ENCODE measurements around the gene USP38. TPM values are rescaled to one million over a fixed set of nuclear protein-coding genes. Genes with fewer than 3 reads are reported as not detected.

Gene USP38, protein sequence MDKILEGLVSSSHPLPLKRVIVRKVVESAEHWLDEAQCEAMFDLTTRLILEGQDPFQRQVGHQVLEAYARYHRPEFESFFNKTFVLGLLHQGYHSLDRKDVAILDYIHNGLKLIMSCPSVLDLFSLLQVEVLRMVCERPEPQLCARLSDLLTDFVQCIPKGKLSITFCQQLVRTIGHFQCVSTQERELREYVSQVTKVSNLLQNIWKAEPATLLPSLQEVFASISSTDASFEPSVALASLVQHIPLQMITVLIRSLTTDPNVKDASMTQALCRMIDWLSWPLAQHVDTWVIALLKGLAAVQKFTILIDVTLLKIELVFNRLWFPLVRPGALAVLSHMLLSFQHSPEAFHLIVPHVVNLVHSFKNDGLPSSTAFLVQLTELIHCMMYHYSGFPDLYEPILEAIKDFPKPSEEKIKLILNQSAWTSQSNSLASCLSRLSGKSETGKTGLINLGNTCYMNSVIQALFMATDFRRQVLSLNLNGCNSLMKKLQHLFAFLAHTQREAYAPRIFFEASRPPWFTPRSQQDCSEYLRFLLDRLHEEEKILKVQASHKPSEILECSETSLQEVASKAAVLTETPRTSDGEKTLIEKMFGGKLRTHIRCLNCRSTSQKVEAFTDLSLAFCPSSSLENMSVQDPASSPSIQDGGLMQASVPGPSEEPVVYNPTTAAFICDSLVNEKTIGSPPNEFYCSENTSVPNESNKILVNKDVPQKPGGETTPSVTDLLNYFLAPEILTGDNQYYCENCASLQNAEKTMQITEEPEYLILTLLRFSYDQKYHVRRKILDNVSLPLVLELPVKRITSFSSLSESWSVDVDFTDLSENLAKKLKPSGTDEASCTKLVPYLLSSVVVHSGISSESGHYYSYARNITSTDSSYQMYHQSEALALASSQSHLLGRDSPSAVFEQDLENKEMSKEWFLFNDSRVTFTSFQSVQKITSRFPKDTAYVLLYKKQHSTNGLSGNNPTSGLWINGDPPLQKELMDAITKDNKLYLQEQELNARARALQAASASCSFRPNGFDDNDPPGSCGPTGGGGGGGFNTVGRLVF
- total RNA-seq = 10 to 100 TPM; 17.3 to 37.7 (median 32.5) TPM

GRCh38 chr4:143184503-143185252 lies at the start of gene USP38:
USP38 (plus strand) TSS chr4:143184917; CDS start chr4:143185451, 534 bp downstream.
- Histone ChIP-seq H3K4me1 (peaks cover 0 to 19% (median 9%) of the 10 kb centered on the region in 4 donors), H3K27ac (peak within 1 kb of the TSS; percentile 86 to 95 (median 92)), H3K9me3 (no peaks in the 10 kb centered on the region), H3K27me3 (no peaks in the 10 kb centered on the region), H3K4me3 (peak within 1 kb of the TSS; percentile 77 to 88 (median 86)), H3K36me3 (no peaks in the 10 kb centered on the region)
- peak; percentile 87 to 97 (median 95) for DNase-seq
- TF ChIP-seq POLR2A (IDR thresholded peaks at IDR 0.05) (peak; percentile 77 to 85), CTCF (IDR thresholded peaks at IDR 0.05) (peak in 1 of 6 experiments; percentile 15)

DNA sequence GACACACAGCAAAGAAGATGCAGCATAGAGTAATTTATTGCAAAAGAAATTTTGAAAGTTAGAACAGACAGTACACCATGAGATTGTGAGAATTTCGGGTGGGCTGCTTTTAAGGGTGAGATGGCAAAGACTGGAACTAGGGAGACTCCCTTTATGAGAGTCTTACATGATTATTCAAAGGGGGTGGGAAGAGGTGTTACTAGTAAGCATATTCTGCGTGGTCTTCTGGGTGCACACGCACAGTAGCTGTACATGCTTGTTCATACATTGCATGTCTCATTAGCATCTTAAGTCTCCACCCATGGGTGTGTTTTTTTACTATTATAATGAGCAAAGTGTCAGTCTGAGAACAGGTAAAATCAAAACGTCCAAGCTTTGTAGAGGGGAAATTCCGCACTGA lies 49.4 kb upstream of the USP38 start:
- Histone ChIP-seq H3K4me1 (no peaks in the 10 kb centered on the region), H3K9me3 (no peaks in the 10 kb centered on the region), H3K4me3 (no peak overlapping the region), H3K27ac (no peak overlapping the region), H3K36me3 (no peaks in the 10 kb centered on the region), H3K27me3 (no peaks in the 10 kb centered on the region)
- DNase-seq = no peak
- TF ChIP-seq POLR2A (IDR thresholded peaks at IDR 0.05) = no peak
- TF ChIP-seq CTCF (IDR thresholded peaks at IDR 0.05) = no peak

DNA sequence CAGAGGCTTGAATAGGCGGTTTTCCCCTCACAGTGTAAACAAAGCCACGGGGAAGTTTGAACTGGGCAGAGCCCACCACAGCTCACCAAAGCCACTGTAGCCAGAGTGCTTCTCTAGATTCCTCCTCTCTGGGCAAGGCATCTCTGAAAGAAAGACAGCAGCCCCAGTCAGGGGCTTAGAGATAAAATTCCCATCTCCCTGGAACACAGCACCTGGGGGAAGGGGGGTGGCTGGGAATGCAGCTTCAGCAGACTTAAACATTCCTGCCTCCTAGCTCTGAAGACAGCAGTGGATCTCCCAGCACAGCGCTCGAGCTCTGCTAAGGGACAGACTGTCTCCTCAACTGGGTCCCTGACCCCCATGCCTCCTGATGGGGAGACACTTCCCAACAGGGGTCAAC lies 44.0 kb upstream of the USP38 start:
- no peak overlapping the region for H3K4me3 ChIP-seq
- no peak overlapping the region for H3K27ac ChIP-seq
- H3K27me3 ChIP-seq = no peaks in the 10 kb centered on the region
- no peak for DNase-seq
- H3K9me3 ChIP-seq = no peaks in the 10 kb centered on the region
- no peak for TF ChIP-seq CTCF (IDR thresholded peaks at IDR 0.05)
- no peak for TF ChIP-seq POLR2A (IDR thresholded peaks at IDR 0.05)
- H3K36me3 ChIP-seq = no peaks in the 10 kb centered on the region
- H3K4me1 ChIP-seq = no peaks in the 10 kb centered on the region

DNA sequence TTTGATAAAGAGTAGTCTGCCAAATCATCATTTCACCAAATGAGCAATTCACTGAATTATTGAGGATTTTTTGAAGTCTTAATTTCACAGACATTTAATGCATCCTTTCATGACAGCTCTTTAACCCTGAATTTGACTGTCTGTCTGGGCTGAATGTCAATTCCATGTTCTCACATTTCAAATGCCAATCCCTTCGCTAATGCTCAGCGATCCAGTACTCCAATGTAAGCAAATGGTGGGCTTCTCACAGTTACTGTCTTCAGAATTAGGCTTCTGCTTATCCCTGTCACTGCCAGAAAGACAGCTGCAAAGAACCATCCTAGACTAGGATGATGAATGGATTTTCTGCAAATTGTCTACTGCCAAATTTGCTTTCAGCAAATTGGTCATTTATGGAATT lies 36.2 kb upstream of the USP38 start:
- Histone ChIP-seq H3K36me3 (no peaks in the 10 kb centered on the region), H3K27me3 (no peaks in the 10 kb centered on the region), H3K4me1 (no peaks in the 10 kb centered on the region), H3K9me3 (no peaks in the 10 kb centered on the region), H3K27ac (no peak overlapping the region), H3K4me3 (no peak overlapping the region)
- DNase-seq = no peak
- TF ChIP-seq CTCF (IDR thresholded peaks at IDR 0.05) = no peak
- TF ChIP-seq POLR2A (IDR thresholded peaks at IDR 0.05) = no peak

- no peak for TF ChIP-seq CTCF (IDR thresholded peaks at IDR 0.05)
- no peak for TF ChIP-seq POLR2A (IDR thresholded peaks at IDR 0.05)
- DNase-seq = no peak
Measured at GRCh38 chr4:143156853-143157252, 27.9 kb upstream of the USP38 start.

More at GRCh38 chr4:143156853-143157252, 27.9 kb upstream of the USP38 start:
- Histone ChIP-seq H3K4me1 (no peaks in the 10 kb centered on the region), H3K36me3 (no peaks in the 10 kb centered on the region), H3K9me3 (peaks cover 0 to 3% (median 0%) of the 10 kb centered on the region in 4 donors), H3K4me3 (no peak overlapping the region), H3K27ac (no peak overlapping the region), H3K27me3 (no peaks in the 10 kb centered on the region)
